ENCODE measurements around the gene TSC22D3.

DNA sequence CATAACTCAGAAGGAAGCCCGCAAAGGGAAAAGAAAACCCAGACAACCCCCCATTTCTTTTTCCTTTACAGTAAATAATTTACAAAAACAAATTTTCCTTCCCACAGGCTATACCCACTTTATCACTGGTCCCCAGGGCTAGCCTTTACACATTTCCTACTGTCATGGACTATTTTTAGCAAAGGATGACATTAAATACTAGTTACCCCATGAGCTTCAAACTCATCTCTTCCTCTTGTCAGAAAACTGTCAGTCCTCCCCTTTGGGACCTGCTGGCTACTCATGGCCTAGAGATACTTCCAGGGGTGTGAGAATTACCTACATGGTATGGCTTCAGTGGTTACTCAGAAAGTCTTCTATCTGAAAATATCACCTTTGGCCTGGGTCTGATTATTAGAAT, 11.9 kb downstream of the TSC22D3 start:
- TF ChIP-seq POLR2AphosphoS5 (IDR thresholded peaks at IDR 0.05; ENCODE audit: low read depth, low read length) (no peak), SIN3A (IDR thresholded peaks at IDR 0.05; ENCODE audit: borderline replicate concordance, insufficient read depth, low read length) (no peak)
- TF ChIP-seq, protein P1, sequence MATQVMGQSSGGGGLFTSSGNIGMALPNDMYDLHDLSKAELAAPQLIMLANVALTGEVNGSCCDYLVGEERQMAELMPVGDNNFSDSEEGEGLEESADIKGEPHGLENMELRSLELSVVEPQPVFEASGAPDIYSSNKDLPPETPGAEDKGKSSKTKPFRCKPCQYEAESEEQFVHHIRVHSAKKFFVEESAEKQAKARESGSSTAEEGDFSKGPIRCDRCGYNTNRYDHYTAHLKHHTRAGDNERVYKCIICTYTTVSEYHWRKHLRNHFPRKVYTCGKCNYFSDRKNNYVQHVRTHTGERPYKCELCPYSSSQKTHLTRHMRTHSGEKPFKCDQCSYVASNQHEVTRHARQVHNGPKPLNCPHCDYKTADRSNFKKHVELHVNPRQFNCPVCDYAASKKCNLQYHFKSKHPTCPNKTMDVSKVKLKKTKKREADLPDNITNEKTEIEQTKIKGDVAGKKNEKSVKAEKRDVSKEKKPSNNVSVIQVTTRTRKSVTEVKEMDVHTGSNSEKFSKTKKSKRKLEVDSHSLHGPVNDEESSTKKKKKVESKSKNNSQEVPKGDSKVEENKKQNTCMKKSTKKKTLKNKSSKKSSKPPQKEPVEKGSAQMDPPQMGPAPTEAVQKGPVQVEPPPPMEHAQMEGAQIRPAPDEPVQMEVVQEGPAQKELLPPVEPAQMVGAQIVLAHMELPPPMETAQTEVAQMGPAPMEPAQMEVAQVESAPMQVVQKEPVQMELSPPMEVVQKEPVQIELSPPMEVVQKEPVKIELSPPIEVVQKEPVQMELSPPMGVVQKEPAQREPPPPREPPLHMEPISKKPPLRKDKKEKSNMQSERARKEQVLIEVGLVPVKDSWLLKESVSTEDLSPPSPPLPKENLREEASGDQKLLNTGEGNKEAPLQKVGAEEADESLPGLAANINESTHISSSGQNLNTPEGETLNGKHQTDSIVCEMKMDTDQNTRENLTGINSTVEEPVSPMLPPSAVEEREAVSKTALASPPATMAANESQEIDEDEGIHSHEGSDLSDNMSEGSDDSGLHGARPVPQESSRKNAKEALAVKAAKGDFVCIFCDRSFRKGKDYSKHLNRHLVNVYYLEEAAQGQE (IDR thresholded peaks at IDR 0.05; ENCODE audit: insufficient read depth in 1 of 2, low read depth in 2 of 2, low read length in 2 of 2), result no peak

All from PFSK-1 (cell line).